GOT3 (cell line): Measurements from ENCODE around the gene PRR36.

Source experiments
- DNase-seq: peaks from one replicate; lab custom pipeline; 2025; ENCODE audit warnings: mixed read lengths; lab: John Stamatoyannopoulos, UW

PRR36 gene

DNA sequence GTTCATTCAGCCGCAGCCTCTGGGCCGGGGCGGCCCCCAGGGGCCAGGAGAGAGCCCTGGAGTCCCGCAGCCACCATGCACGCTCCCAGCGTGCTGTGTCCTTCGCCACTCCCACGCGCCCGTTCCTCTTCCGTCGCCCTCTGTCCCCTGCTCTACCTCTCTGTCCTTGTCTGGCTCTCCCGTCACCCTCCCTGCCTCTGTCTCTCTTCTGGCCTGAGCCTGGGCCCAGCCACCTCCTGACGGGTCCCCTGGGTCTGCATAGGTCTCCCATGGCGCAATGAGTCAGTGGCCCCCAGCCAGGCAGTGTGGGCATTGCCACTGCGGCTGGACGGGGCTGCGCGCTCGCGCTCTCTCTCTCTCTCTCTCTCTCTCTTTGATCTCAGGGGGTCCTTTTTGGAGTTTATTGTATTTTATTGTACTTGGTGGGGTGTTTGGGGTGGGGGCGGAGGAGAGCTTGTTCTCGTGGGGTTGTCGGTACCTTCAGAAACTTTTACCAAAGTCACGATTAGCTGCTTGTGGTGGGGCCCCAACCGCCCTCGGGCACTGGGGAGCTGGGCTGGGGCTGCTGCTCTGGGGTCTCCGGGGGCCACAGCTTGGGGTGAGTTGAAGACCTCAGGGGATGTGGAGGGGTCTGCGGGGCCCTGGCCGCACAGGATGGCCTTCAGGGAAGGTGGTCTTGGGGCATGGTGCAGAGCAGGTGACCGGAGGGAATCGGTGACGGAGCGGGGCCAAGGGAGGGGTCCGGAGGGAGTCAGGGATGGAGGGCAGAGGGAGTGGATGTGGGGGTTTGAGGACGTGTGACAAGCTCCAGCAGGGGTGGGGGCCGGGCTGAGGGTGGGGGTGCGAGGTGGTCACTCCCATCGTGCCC lies 38.7 kb upstream of the PRR36 start:
- no peak for DNase-seq

DNA sequence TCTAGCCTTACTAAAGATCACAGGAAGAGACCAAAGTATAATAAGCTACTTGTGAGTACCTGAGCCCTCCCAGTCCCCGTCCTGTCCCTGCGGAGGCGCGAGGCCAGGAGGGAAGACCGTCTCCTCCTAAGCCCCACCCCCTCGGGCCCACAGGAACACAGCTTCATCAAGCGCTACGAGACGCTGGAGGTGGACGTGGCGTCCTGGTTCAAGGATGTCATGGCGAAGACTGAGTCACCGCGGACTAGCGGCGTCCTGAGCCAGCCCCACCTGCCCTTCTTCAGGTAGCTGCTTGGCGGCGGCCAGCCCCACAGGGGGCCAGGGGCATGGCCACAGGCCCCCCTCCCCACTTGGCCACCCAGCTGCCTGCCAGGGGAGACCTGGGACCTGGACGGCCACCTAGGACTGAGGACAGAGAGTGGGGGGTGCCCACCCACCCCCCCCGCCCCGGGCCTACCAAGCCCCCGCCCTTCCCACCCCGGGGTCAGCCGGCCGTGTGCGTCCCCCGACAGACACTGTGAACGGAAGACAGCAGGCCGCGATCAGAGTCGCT lies 38.0 kb upstream of the PRR36 start:
- no peak for DNase-seq

DNA sequence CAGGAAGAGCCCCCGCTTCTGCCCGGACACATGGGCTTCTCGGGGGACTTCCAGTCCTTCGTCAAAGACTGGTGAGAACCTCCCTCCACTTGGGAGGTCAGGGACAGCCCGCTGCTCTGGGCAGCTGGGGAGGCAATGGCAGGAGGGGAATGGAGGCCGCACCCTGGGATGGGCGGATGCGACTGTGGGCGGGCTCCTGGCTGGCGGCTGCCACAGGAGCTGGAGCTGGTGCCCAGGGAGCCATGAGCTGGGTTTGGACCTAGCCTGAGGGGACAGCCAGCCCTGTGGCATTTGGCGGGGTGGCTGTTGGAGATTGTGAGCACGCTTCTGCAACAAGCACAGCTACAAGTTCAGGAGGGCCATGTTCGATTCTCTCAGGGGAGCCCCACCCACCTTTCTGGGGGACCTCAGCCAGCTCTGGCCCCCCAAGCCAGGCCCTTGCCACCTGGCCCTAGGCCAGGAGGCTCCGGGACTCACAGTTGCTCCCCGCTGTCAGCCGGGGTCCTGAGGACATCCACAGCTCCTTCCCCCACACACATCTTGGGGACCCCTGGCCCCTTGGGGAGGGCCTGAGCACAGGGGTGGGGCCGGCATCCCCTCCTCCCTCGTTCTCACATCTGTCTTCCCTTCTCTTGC lies 37.4 kb upstream of the PRR36 start:
- DNase-seq = no peak

DNA sequence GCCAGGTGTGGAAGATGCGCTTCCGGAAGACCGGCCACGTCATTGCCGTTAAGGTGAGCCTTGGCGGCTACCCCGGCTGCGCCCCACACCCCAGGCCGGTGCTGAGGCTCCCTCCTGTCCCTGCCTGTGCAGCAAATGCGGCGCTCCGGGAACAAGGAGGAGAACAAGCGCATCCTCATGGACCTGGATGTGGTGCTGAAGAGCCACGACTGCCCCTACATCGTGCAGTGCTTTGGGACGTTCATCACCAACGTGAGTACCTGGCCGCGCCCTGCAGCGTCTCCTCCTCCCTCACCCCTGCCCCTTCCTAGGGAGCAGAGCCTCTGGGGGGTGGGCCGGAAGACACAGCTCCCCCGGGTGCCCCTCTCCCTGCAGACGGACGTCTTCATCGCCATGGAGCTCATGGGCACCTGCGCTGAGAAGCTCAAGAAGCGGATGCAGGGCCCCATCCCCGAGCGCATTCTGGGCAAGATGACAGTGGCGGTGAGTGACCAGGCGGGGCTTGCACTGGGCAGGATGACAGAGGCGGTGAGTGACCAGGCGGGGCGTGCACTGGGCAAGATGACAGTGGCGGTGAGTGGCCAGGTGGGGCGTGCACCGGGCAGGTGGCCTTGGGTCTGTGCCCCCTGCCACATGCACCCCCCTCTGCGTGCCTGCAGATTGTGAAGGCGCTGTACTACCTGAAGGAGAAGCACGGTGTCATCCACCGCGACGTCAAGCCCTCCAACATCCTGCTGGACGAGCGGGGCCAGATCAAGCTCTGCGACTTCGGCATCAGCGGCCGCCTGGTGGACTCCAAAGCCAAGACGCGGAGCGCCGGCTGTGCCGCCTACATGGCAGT lies 36.4 kb upstream of the PRR36 start:
- no peak for DNase-seq

DNA sequence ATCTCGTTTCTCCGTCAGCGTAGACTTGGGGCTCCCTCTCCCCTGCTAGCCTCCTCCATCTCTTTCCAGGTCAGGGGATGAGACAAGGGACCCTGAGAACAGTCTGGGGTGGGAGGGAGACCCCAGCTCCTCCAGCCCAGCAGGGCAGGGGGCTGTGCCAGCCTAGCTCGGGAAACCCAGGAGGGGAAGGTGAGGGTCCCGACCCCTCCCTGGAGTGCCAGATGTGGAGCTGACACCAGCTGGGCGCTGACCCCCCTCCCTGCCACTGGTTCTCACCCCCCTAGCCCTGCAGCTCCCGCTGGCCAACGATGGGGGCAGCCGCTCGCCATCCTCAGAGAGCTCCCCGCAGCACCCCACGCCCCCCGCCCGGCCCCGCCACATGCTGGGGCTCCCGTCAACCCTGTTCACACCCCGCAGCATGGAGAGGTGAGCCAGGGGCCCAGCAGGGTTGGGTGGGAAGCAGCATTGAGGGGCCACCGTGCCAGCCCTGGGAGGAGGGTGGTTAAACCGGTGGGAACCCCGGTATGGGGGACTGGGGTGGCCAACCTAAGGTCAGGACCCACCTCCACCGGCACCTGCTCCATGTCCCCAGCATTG lies 35.4 kb upstream of the PRR36 start:
- no peak for DNase-seq

DNA sequence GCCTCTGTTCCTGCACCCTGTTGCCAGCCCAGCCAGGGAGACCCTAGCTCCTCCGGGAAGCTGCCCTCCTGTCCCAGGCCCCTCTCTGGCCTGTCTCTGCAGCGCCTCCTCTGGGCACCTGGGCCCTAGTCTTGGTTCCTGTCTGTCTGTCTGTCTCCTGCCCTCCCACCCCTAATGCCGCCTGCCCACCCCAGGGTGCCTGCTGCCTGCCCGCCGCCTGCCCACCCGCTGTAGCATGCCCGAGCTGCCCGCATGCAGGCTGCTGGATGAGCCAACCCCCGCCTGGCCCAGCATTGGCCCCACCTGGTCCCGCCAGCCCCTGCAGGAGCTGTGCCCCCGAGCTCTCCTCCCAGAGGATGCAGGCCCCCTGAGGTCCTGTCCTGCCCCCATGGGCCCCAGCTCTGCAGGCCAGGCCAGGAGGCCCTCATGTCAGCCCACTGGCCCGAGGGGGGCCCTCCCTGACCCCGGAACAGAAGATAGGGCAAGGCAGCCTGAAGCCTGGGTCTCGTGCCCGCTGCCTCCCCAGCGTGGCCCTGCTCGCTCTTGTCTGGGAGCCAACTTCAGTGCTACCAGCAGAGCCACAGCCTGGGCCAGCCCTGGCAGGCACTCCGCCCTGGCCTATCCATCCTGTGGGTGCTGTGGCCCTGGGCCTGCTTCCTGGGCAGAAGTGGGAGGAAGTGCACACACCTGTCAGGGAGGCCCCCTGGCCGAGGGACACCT lies 34.7 kb upstream of the PRR36 start:
- no peak for DNase-seq

DNA sequence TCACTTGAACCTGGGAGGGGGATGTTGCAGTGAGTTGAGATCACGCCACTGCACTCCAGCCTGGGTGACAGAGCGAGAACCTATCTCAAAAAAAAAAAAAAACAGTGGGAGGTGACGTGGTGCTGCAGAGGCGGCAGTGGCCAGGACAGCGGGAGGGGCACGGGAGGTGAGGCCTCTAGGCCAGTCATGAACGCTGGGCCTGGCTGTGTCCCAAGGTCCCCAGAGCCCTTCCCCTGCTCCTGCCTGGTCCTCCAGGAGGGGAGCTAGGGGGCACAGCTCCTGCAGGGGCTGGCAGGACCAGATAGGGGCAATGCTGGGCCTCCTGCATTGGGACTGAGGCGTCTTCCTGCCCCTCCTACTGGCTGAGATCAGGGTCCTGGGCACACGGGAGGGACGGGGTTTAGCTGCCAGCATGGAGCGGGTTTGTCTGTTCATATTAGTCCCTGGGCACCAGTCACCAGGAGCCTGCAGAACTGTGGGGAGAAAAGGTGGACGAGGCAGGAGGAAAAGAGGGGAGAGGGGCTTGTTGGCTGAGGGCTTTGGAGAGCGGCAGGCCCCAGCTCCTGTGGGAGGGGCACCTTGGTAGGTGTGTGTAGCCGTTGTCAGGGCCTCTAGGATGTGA lies 34.0 kb upstream of the PRR36 start:
- no peak for DNase-seq

DNA sequence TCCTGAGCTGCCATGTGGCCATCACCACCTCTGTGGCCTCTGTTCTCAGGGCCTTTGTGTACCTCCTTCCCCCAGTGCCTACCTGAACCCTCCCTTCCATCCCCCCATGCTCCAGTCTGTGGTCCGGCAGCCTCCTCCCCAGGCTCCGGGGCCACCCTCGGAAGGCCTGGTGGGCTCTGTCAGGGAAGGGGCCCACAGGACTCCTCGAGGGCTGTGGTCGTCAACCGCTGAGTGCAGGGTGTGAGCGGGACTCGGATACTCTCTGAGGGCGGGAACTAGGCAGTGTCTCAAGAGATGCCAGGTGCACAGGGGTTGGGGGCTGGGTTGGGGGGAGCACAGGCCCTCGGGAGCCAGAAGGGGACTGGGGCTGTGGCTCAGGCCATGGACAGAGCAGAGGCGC lies 33.4 kb upstream of the PRR36 start:
- DNase-seq = no peak

DNA sequence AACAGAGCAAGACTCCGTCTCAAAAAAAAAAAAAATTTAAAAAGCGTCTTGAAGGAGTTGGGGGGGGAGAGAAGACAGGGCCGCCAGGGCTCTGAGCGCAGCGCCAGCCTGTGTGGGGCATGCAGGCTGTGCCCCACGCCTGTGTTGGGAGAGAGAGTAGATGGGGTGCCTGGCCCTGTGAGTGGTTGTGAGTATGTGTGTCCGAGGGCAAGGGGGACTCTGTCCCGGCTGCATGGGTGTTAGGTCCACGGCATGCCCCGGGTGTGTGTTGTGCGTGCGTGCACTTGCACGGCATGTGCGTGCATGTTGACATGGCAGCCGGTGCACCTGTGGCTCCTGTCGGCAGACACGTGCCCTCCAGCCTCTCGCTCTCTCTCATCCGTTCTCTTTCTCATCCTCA lies 32.9 kb upstream of the PRR36 start:
- DNase-seq = no peak

DNA sequence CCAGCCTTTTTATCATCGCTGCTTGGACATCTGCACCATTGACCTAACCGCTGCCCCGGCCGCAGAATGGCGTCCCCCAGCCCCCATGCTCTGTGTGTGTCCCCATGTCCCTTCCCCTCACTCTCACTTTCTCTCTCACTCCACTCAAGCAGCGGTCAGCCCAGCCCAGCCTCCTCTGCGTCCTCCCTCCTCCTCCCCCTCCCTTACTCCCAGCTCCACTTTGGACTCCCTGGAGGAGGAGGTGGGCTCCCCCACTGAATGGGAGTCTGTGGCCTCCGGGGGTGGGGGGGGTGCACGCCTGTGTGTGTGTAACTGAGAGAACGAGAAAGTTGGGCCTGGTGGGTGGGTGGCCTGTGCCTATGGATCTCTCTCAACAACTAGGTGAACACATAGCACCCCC lies 31.7 kb upstream of the PRR36 start:
- no peak for DNase-seq

DNA sequence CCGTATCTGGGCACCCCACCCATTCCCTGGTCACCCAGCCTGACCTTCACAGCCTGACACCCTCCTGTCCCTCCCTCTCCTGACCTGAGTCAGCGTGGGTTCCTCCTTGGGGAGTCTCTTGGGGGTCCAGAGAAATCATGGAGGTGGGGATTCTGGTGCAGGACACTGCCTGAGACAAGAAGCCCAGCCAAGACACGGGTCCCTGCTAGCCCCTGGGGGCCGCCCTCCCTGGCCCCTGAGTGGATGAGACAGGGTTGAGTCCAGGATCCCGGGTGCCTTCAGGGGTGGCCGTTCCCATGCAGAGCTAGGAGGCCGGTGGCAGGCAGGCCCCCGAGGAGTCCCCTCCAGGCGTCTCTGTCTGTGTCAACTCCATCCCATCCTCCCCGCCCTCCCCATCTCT lies 31.1 kb upstream of the PRR36 start:
- DNase-seq = no peak

DNA sequence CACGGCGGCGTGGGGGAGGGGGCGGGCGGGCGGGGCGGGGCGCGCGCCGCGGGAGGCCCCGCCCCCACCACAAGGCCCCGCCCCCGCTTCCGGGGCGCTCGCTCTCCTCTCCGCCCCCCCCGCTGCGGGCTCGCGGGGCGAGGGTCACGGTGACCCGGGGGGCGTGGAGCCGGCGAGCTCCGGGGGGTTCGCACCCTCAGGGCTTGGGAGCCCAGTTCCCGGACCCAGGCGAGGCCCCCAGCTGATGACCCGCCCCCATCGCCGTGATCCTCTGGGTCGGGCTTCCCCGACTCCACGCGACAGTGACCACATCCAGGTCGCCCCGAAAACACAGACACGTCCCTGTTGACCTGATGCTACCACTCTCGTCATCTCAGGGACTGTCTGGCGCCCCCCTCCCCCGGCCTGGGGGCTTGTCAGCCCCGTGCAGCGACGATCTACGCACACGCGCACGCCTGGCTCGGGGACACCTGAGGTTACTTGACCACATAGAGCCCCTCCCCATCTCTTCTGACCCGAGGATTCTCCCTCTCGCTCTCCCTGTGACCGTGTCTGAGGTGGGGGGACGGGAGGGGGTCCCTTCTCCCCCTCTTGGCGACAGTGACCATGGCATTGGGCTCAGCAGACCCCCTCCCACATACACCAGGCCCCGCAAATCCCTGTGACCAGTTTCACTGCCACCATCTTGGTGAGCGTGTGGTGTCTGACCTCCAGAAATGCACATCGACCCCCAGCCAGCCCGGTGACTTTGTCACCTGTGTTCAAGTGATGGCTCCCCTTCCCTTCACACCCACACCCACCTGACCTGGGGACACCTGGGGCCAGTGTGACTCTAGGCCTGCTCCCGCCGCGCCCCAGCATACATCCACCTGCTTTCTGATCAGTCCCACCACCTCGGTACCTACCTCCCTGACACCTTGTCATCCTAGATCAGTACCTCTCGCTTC lies 30.2 kb upstream of the PRR36 start:
- DNase-seq = no peak

DNA sequence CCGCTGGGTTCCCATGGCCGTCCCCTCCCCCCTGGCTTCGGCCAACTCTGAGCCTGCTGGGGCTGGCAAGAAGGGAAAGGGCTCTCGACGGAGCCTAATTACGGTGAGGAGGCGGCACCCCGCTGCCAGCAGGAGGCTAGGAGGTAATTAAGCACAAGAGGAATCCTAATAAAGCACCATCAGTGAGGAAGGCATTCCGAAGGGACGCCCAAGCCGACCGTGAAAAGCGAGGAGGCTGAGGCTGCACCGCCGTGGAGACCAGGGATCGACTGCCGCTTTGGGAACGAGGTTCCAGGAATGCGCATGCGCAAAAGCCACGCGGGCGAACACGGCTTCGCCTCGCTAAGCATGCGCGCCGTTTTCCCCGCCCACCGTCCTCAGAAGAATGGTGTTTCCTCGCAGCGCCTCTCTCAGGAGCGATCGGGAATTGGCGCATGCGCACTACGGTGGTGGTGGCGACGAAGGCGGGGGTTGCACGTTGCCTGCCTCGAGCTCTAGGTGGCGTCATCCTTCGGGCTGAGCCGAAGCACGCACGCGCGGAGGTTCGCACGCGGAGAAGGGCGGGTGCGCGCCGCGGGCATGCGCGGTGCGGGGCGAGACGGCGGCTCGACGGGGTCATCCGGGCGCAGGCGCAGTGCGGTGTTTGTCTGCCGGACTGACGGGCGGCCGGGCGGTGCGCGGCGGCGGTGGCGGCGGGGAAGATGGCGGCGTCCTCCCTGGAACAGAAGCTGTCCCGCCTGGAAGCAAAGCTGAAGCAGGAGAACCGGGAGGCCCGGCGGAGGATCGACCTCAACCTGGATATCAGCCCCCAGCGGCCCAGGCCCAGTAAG lies 29.3 kb upstream of the PRR36 start, which contains the start of gene MAP2K7:
TSS of gene MAP2K7 (plus strand) at position 634 of the 830 bp plus-strand sequence. CDS start at position 702, 68 bp downstream.
- DNase-seq = peak; percentile 99

DNA sequence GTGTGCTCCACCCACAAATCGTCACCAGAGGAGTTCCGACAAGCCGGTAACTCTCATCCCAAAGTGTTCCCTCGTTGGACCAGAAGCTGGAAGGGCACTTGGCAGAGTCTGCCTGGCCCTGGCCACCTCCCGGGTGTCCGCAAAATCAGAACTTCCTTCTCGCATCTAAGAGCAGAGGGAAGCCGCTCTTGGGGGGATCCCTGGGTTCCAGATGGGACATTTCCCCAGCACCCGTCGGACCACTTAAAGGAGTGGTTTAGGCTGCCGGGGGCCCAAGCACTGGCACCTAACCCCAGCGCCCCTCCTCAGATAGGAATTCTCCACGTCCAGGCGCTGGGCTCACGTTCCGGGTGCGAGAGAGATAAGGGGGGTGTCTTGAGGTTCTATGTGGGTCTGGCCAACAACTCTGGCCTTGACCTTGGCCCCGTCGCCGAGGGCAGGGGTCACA lies 28.6 kb upstream of the PRR36 start:
- no peak for DNase-seq

DNA sequence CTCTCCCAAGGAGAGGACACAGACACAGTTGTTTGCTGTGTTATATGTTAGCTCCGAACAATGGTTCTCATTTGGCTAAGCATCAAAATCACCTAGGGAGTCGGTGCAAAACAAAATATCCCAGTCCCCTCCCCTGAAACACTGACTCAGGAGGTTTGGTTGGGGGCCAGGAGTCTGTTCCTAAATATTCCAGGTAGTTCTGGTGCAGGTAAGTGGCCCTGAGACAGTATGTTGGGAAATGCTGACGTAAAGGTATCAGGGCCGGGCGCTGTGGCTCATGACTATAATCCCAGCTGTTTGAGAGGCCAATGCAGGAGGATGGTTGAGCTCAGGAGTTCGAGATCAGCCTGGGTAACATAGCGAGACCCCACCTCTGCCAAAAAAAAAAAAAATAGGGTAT lies 27.1 kb upstream of the PRR36 start:
- no peak for DNase-seq

DNA sequence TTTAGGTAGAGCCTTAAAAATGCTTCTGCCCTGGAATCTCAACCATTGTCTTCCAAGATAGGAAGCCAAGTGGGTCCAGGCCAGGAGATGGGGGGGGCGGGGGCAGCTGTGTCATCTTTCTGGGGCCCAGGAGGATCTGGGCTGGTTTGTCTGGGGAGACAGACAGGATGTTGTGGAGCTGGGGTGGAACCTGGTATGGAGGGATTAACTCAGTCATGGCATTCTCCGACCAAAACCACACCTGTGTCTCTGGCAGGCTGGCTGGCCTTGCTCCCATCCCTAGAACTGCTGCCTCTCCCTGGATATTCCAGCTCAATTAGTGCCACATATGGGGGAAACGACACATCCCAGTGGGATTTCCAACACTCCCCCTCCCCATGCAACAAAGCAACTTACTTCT lies 26.7 kb upstream of the PRR36 start:
- DNase-seq = no peak

DNA sequence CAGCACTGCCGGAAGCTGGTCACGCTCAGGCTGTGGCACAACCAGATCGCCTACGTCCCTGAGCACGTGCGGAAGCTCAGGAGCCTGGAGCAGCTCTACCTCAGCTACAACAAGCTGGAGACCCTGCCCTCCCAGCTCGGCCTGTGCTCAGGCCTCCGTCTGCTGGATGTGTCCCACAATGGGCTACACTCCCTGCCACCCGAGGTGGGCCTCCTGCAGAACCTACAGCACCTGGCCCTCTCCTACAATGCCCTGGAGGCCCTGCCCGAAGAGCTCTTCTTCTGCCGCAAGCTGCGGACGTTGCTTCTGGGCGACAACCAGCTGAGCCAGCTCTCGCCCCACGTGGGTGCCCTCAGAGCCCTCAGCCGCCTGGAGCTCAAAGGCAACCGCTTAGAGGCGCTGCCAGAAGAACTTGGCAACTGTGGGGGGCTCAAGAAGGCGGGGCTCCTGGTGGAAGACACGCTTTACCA lies 26.2 kb upstream of the PRR36 start:
- DNase-seq = no peak

DNA sequence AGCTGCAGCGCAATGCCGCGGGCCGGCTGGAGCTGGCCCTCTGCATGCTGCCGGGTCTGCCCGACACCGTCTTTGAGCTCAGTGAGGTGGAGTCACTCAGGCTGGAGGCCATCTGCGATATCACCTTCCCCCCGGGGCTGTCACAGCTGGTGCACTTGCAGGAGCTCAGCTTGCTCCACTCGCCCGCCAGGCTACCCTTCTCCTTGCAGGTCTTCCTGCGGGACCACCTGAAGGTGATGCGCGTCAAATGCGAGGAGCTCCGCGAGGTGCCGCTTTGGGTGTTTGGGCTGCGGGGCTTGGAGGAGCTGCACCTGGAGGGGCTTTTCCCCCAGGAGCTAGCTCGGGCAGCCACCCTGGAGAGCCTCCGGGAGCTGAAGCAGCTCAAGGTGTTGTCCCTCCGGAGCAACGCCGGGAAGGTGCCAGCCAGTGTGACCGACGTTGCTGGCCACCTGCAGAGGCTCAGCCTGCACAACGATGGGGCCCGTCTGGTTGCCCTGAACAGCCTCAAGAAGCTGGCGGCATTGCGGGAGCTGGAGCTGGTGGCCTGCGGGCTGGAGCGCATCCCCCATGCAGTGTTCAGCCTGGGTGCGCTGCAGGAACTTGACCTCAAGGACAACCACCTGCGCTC lies 25.7 kb upstream of the PRR36 start:
- DNase-seq = no peak
